H1 (cell line): ENCODE measurements around the gene TPM1. TPM values are rescaled to one million over a fixed set of nuclear protein-coding genes. Genes with fewer than 3 reads are reported as not detected.

Experiments
- CTCF ChIA-PET: fragments of 300-600 bp; sonication (Branson Sonifier 250); formaldehyde crosslinking; loops from one replicate; lab custom pipeline; 2021; ENCODE audit not compliant: partially characterized antibody; lab: Charles Lee
- POLR2A ChIA-PET: fragments of 300-600 bp; sonication (Branson Sonifier 250); formaldehyde crosslinking; loops from one replicate; lab custom pipeline; 2021; ENCODE audit warnings: inconsistent platforms; ENCODE audit not compliant: partially characterized antibody; lab: Charles Lee
- DNase-seq, 2 experiments: peaks; one replicate each; pipeline versions ENCODE4 v3.0.0 to v3.0.0-alpha.2; 2010 to 2022; ENCODE audit warnings: low spot score in 2 of 2, low read depth in 1 of 2, mixed read lengths in 1 of 2
- FAIRE-seq: peaks from 2 replicates; lab custom pipeline; 2011; peaks lifted over from hg19 to GRCh38; lab: Jason Lieb, UNC
- H2AFZ ChIP-seq: 2 replicates; pipeline ENCODE4 v1.8.1; 2012; ENCODE audit warnings: low read length, inconsistent platforms
- H2AK5ac ChIP-seq: 2 replicates; pipeline ENCODE4 v1.6.1; 2013; ENCODE audit warnings: low read depth, low read length
- H2BK120ac ChIP-seq: replicated peaks from 2 replicates; pipeline ENCODE3; 2013; ENCODE audit warnings: low read depth, low read length, inconsistent platforms
- H2BK12ac ChIP-seq: 2 replicates; pipeline ENCODE4 v1.6.1; 2013; ENCODE audit warnings: low read depth, low read length
- H2BK15ac ChIP-seq: 2 replicates; pipeline ENCODE4 v1.6.1; 2013; ENCODE audit warnings: low read length
- H2BK20ac ChIP-seq: 2 replicates; pipeline ENCODE4 v1.6.1; 2013; ENCODE audit warnings: low read length
- H2BK5ac ChIP-seq: 2 replicates; pipeline ENCODE4 v1.6.1; 2013; ENCODE audit warnings: low read depth, low read length
- H3K14ac ChIP-seq: 2 replicates; pipeline ENCODE4 v1.6.1; 2013; ENCODE audit warnings: inconsistent platforms; ENCODE audit not compliant: insufficient read length
- H3K18ac ChIP-seq: 2 replicates; pipeline ENCODE4 v1.6.1; 2013; ENCODE audit warnings: low read length; ENCODE audit errors: extremely low read depth
- H3K23ac ChIP-seq: 2 replicates; pipeline ENCODE4 v1.6.1; 2013; ENCODE audit warnings: inconsistent platforms; ENCODE audit not compliant: insufficient read length
- H3K23me2 ChIP-seq: 2 replicates; pipeline ENCODE4 v1.6.1; 2013; ENCODE audit warnings: low read depth, low read length
- H3K27ac ChIP-seq: 2 replicates; pipeline ENCODE4 v1.6.1; 2011; ENCODE audit warnings: low read depth, low read length, inconsistent platforms
- H3K27me3 ChIP-seq, 4 experiments: replicated peaks in 1 of 4; 1 replicate in 1 of 4; 2 replicates in 3 of 4; pipeline versions ENCODE4 v1.6.1 to v1.8.1; 2011 to 2013; ENCODE audit warnings: low read length in 3 of 4, mild to moderate bottlenecking in 3 of 4, inconsistent platforms in 2 of 4, mixed read lengths in 2 of 4, moderate library complexity in 1 of 4; ENCODE audit not compliant: control insufficient read depth in 3 of 4, insufficient read depth in 3 of 4; ENCODE audit errors: extremely low read depth in 1 of 4
- H3K36me3 ChIP-seq, 4 experiments: 2 replicates each; pipeline versions ENCODE4 v1.6.1 to v1.8.1; 2011 to 2013; ENCODE audit warnings: mild to moderate bottlenecking in 4 of 4, low read length in 3 of 4, moderate library complexity in 2 of 4, control low read depth in 1 of 4, inconsistent platforms in 1 of 4; ENCODE audit not compliant: insufficient read depth in 4 of 4, control insufficient read depth in 2 of 4
- H3K4ac ChIP-seq: replicated peaks from 2 replicates; pipeline ENCODE3; 2013; ENCODE audit warnings: low read length, low read depth, mixed read lengths, inconsistent platforms; ENCODE audit not compliant: insufficient read length
- H3K4me1 ChIP-seq, 4 experiments: replicated peaks in 1 of 4; 1 replicate in 1 of 4; 2 replicates in 3 of 4; pipeline versions ENCODE4 v1.6.1 to v1.8.1; 2011 to 2013; ENCODE audit warnings: low read length in 3 of 4, inconsistent platforms in 2 of 4, mixed read lengths in 1 of 4; ENCODE audit not compliant: insufficient read depth in 4 of 4, control insufficient read depth in 3 of 4
- H3K4me2 ChIP-seq, 2 experiments: 2 replicates each; pipeline versions ENCODE4 v1.6.1 to v1.8.1; 2011 to 2013; ENCODE audit warnings: low read depth in 2 of 2, low read length in 2 of 2, control low read depth in 1 of 2, inconsistent platforms in 1 of 2, mild to moderate bottlenecking in 1 of 2; ENCODE audit not compliant: insufficient read depth in 1 of 2
- H3K4me3 ChIP-seq, 4 experiments: fragments of 200-600, 300-600 bp in 1 of 4; sonication (generic), shearing (Covaris generic), sonication (Bioruptor Twin) in 1 of 4; 2 replicates each; pipeline versions ENCODE4 v1.5.1 to v1.8.1; 2011 to 2016; ENCODE audit warnings: low read length in 4 of 4, low read depth in 3 of 4, control low read depth in 2 of 4, inconsistent platforms in 2 of 4, mild to moderate bottlenecking in 2 of 4, mixed read lengths in 1 of 4, moderate library complexity in 1 of 4; ENCODE audit not compliant: insufficient read depth in 2 of 4; ENCODE audit errors: extremely low read depth in 1 of 4
- H3K56ac ChIP-seq: replicated peaks from 2 replicates; pipeline ENCODE3; 2013; ENCODE audit warnings: low read depth, mild to moderate bottlenecking, mixed read lengths, low read length, inconsistent platforms; ENCODE audit not compliant: insufficient read length
- H3K79me1 ChIP-seq: 2 replicates; pipeline ENCODE4 v1.6.1; 2013; ENCODE audit warnings: low read depth, low read length, control low read depth
- H3K79me2 ChIP-seq, 2 experiments: 2 replicates each; pipeline versions ENCODE4 v1.6.1 to v1.8.1; 2012 to 2013; ENCODE audit warnings: low read length in 2 of 2, mild to moderate bottlenecking in 2 of 2, inconsistent platforms in 1 of 2; ENCODE audit not compliant: insufficient read depth in 2 of 2, control insufficient read depth in 1 of 2
- H3K9ac ChIP-seq, 4 experiments: replicated peaks in 1 of 4; 1 replicate in 1 of 4; 2 replicates in 3 of 4; pipeline versions ENCODE4 v1.6.1 to v1.8.1; 2011 to 2013; ENCODE audit warnings: low read depth in 3 of 4, low read length in 3 of 4, control low read depth in 2 of 4, mild to moderate bottlenecking in 2 of 4, moderate library complexity in 2 of 4, inconsistent platforms in 1 of 4; ENCODE audit errors: extremely low read depth in 1 of 4
- H3K9me3 ChIP-seq, 2 experiments: 2 replicates each; pipeline versions ENCODE4 v1.6.1 to v1.8.1; 2012 to 2013; ENCODE audit warnings: mild to moderate bottlenecking in 2 of 2, moderate library complexity in 2 of 2, control low read depth in 1 of 2, inconsistent platforms in 1 of 2, low read depth in 1 of 2, low read length in 1 of 2, mixed read lengths in 1 of 2; ENCODE audit not compliant: insufficient read depth in 2 of 2
- H4K20me1 ChIP-seq, 2 experiments: replicated peaks in 1 of 2; 2 replicates each; pipeline versions ENCODE3 to v1.8.1; 2011 to 2013; ENCODE audit warnings: inconsistent platforms in 2 of 2, low read length in 2 of 2, mild to moderate bottlenecking in 1 of 2; ENCODE audit not compliant: insufficient read depth in 2 of 2, control insufficient read depth in 1 of 2
- H4K5ac ChIP-seq: 2 replicates; pipeline ENCODE4 v1.6.1; 2013; ENCODE audit warnings: low read length, low read depth, mixed read lengths, inconsistent platforms; ENCODE audit not compliant: insufficient read length
- H4K8ac ChIP-seq: 2 replicates; pipeline ENCODE4 v1.8.0; 2013; ENCODE audit warnings: mild to moderate bottlenecking, moderate library complexity, low read length, inconsistent platforms; ENCODE audit not compliant: insufficient read depth; ENCODE audit errors: extremely low read depth
- H4K91ac ChIP-seq: replicated peaks from 2 replicates; pipeline ENCODE3; 2013; ENCODE audit warnings: low read length, mixed read lengths, inconsistent platforms; ENCODE audit not compliant: insufficient read length
- NANOG ChIP-seq: IDR thresholded peaks from 2 replicates; pipeline ENCODE4 v1.6.1; 2011; ENCODE audit warnings: low read length, low read depth, mild to moderate bottlenecking, inconsistent platforms; ENCODE audit not compliant: insufficient read depth, poor library complexity, severe bottlenecking
- POLR2A ChIP-seq, 2 experiments: IDR thresholded peaks; 1 replicate in 1 of 2; 2 replicates in 1 of 2; pipeline ENCODE4 v1.6.1; 2011; ENCODE audit warnings: low read depth in 2 of 2, low read length in 2 of 2, mild to moderate bottlenecking in 2 of 2; ENCODE audit errors: control extremely low read depth in 1 of 2
- SP1 ChIP-seq: IDR thresholded peaks from 2 replicates; pipeline ENCODE4 v1.6.1; 2011; ENCODE audit warnings: low read depth, low read length
- TCF12 ChIP-seq: IDR thresholded peaks from 2 replicates; pipeline ENCODE4 v1.6.1; 2011; ENCODE audit warnings: low read depth, mild to moderate bottlenecking, low read length
- TEAD4 ChIP-seq: IDR thresholded peaks from 2 replicates; pipeline ENCODE4 v1.6.1; 2012; ENCODE audit warnings: low read depth, low read length, inconsistent platforms, mixed read lengths
- WGBS, 2 experiments: shearing (Covaris generic) in 1 of 2; methylation state at CpG; one replicate each; pipeline versions ENCODE4 v1.1.6 to v1.1.7; 2013 to 2015; ENCODE audit warnings: low lambda C conversion rate in 2 of 2, mixed read lengths in 2 of 2, inconsistent platforms in 1 of 2, low coverage in 1 of 2, missing lambda C conversion rate in 1 of 2; ENCODE audit not compliant: insufficient replicate concordance in 2 of 2, insufficient coverage in 1 of 2, insufficient read length in 1 of 2; ENCODE audit errors: extremely low coverage in 1 of 2, missing lambda C conversion rate in 1 of 2; 5-methylcytosine and 5-hydroxymethylcytosine counted together
- polyA plus RNA-seq, 7 experiments: library from polyadenylated mRNA; depleted of rRNA in 3 of 7; stranded (reverse) in 5 of 7; unstranded in 2 of 7; fragments of >200 nt in 5 of 7; fragments of 200-250 nt in 2 of 7; gene quantifications; 1 replicate in 5 of 7; 2 replicates in 1 of 7; 4 replicates in 1 of 7; pipeline versions ENCODE4 v1.2.1 to v1.2.3, GENCODE V29; 2011 to 2013; ENCODE audit warnings: missing spikeins in 2 of 7, mixed read lengths in 2 of 7
- total RNA-seq: library from RNA; stranded (reverse); fragmentation: NEBNext Ultra II Directional; extraction: Animal tissue kit (Norgen Biotek cat#: 25700); gene quantifications from 2 replicates; pipeline ENCODE4 v1.2.1, GENCODE V29; 2021
- TF ChIP-seq, protein P1 (sequence below): IDR thresholded peaks from 2 replicates; pipeline ENCODE4 v1.6.1; 2012; ENCODE audit warnings: low read length, inconsistent platforms
- TF ChIP-seq, protein P2 (sequence below): IDR thresholded peaks from 2 replicates; pipeline ENCODE4 v1.6.1; 2012; ENCODE audit warnings: inconsistent platforms

The TPM1 gene
- total and polyA plus RNA-seq, 2 of the 8 experiments (the other 6 are each of a cell fraction or from before 2014, with no cell fraction given): 258 to 579 TPM

DNA sequence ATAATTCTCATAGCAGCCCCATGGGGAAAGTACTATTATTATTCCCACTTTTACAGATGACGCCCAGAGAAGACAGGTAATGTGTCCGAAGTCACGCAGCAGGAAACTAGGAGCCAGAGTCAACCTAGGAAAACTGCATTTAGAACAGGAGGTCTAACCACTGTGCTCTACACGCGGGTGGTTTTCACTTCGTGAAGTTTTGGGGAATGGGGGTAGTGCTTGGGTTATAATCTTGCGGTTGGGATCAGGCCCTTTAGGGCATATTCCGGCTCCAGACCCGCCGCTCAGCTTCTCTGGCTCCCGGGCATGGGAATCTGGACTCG is 5.2 kb downstream of the TPM1 start:
- Histone ChIP-seq H2AFZ (no peak overlapping the region), H2AK5ac (no peak overlapping the region), H4K5ac (peak overlapping the region; percentile 44), H2BK20ac (0 out of 2 replicates have a peak overlapping the region, but pooled peaks have one; percentile 9), H3K4me2 (peak overlapping the region; percentile 87 to 94), H3K23me2 (peaks cover 18% of the 10 kb centered on the region; the same call in 1 of the 2 replicates), H2BK5ac (peak overlapping the region; percentile 53; the same call in 1 of the 2 replicates), H3K18ac (no peak overlapping the region), H3K9me3 (no peaks in the 10 kb centered on the region), H3K4me1 (peaks cover 15 to 37% (median 23%) of the 10 kb centered on the region in 4 experiments), H3K27me3 (no peaks in the 10 kb centered on the region), H3K27ac (no peak overlapping the region), H3K4me3 (peak overlapping the region; percentile 11 to 98 (median 69)), H4K20me1 (peaks cover 3 to 14% of the 10 kb centered on the region in 2 experiments), H3K14ac (no peak overlapping the region), H4K8ac (no peak overlapping the region), H3K79me1 (no peaks in the 10 kb centered on the region; the same call in 1 of the 2 replicates), H2BK15ac (no peak overlapping the region), H4K91ac (no peak overlapping the region), H2BK120ac (no peak overlapping the region), H2BK12ac (no peak overlapping the region), H3K23ac (no peak overlapping the region), H3K4ac (peak overlapping the region; percentile 29), H3K56ac (no peak overlapping the region), H3K9ac (peak overlapping the region in 3 of 4 experiments; percentile 22 to 45 (median 40); a peak in 4 of 7 replicates), H3K79me2 (peaks cover 0 to 60% of the 10 kb centered on the region in 2 experiments; a peak in 3 of 4 replicates), H3K36me3 (peaks cover 10 to 71% (median 25%) of the 10 kb centered on the region in 4 experiments; a peak in 7 of 8 replicates)
- POLR2A ChIA-PET: interaction anchor here (0.8 to 30.9 kb wide), 34 partner anchors 9 to 411 kb away, joined by 3 to 635 read pairs (median 6); partner anchors contain the start of gene APH1B
- CTCF ChIA-PET: interaction anchor here (0.6 to 7.1 kb wide), 46 partner anchors 8 to 552 kb away, joined by 3 to 58 read pairs (median 5); no protein-coding TSS in a partner anchor
- WGBS, 2 experiments: 26% methylated on average over 12 of the region's 12 CpGs; no CpG with 5 or more reads in 1 of the 2 experiments
- FAIRE-seq: no peak
- DNase-seq: no peak
- no peak for TF ChIP-seq NANOG
- TF ChIP-seq SP1: no peak
- TF ChIP-seq, protein P1, sequence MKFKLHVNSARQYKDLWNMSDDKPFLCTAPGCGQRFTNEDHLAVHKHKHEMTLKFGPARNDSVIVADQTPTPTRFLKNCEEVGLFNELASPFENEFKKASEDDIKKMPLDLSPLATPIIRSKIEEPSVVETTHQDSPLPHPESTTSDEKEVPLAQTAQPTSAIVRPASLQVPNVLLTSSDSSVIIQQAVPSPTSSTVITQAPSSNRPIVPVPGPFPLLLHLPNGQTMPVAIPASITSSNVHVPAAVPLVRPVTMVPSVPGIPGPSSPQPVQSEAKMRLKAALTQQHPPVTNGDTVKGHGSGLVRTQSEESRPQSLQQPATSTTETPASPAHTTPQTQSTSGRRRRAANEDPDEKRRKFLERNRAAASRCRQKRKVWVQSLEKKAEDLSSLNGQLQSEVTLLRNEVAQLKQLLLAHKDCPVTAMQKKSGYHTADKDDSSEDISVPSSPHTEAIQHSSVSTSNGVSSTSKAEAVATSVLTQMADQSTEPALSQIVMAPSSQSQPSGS: peak; percentile 71
- TF ChIP-seq TEAD4: no peak
- peak in 1 of 2 experiments; percentile 32; a peak in 2 of 3 replicates for TF ChIP-seq POLR2A (IDR thresholded peaks at IDR 0.05; ENCODE audit: control extremely low read depth in 1 of 2, low read depth in 2 of 2, low read length in 2 of 2)
- TF ChIP-seq, protein P2, sequence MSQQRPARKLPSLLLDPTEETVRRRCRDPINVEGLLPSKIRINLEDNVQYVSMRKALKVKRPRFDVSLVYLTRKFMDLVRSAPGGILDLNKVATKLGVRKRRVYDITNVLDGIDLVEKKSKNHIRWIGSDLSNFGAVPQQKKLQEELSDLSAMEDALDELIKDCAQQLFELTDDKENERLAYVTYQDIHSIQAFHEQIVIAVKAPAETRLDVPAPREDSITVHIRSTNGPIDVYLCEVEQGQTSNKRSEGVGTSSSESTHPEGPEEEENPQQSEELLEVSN: no peak
- no peak for TF ChIP-seq TCF12
